Neural cell (in vitro differentiated cells): ENCODE measurements around the gene TNS4. TPM values are rescaled to one million over a fixed set of nuclear protein-coding genes. Genes with fewer than 3 reads are reported as not detected.

Source experiments
- H2AFZ ChIP-seq: fragments of 200-600, 300-800 bp; sonication (generic), shearing (Covaris generic); 2 replicates; pipeline ENCODE4 v1.6.0; 2014; ENCODE audit warnings: low read depth, mild to moderate bottlenecking, antibody characterized with exemption, low read length, moderate library complexity
- H3F3A ChIP-seq: fragments of 200-600 bp; shearing (Covaris generic); 2 replicates; pipeline ENCODE4 v1.6.1; 2016; ENCODE audit warnings: mild to moderate bottlenecking, moderate library complexity, mixed read lengths, antibody characterized with exemption, low read length; ENCODE audit not compliant: insufficient read depth, poor library complexity, severe bottlenecking
- H3K27ac ChIP-seq: fragments of 200-600, 300-800 bp; sonication (generic), shearing (Covaris generic); 2 replicates; pipeline ENCODE4 v1.5.1; 2014; ENCODE audit warnings: mild to moderate bottlenecking, low read length, moderate library complexity
- H3K27me3 ChIP-seq: fragments of 300-800, 200-600 bp; sonication (generic), shearing (Covaris generic); 2 replicates; pipeline ENCODE4 v1.6.0; 2014; ENCODE audit warnings: mild to moderate bottlenecking, low read depth, low read length, moderate library complexity; ENCODE audit not compliant: insufficient read depth
- H3K36me3 ChIP-seq: fragments of 300-800, 200-600 bp; sonication (generic), shearing (Covaris generic); 2 replicates; pipeline ENCODE4 v1.5.1; 2014; ENCODE audit warnings: mild to moderate bottlenecking, antibody characterized with exemption, low read length, moderate library complexity; ENCODE audit not compliant: insufficient read depth
- H3K4me2 ChIP-seq: fragments of 300-800, 200-600 bp; sonication (generic), shearing (Covaris generic); 2 replicates; pipeline ENCODE4 v1.6.0; 2014; ENCODE audit warnings: mild to moderate bottlenecking, low read length
- H3K4me3 ChIP-seq: fragments of 300-800, 200-600 bp; sonication (generic), shearing (Covaris generic); 2 replicates; pipeline ENCODE4 v1.5.1; 2014; ENCODE audit warnings: mild to moderate bottlenecking, low read length, moderate library complexity
- H3K79me2 ChIP-seq: fragments of 200-600 bp; shearing (Covaris generic); replicated peaks from 2 replicates; pipeline ENCODE4 v1.6.0; 2014; ENCODE audit warnings: mild to moderate bottlenecking, low read length, moderate library complexity; ENCODE audit not compliant: insufficient read depth
- H3K9ac ChIP-seq: fragments of 300-800, 200-600 bp; sonication (generic), shearing (Covaris generic); 2 replicates; pipeline ENCODE4 v1.6.1; 2016; ENCODE audit warnings: mild to moderate bottlenecking, low read length, mixed read lengths
- H3K9me2 ChIP-seq: fragments of 200-600 bp; shearing (Covaris generic); 2 replicates; pipeline ENCODE4 v1.6.1; 2016; ENCODE audit warnings: mild to moderate bottlenecking, low read length, mixed read lengths; ENCODE audit not compliant: insufficient read depth
- H3K9me3 ChIP-seq: fragments of 200-600, 300-800 bp; sonication (generic), shearing (Covaris generic); 2 replicates; pipeline ENCODE4 v1.6.1; 2016; ENCODE audit warnings: mild to moderate bottlenecking, mixed run types, low read length, moderate library complexity, mixed read lengths
- H4K20me1 ChIP-seq: fragments of 200-600 bp; shearing (Covaris generic); 2 replicates; pipeline ENCODE4 v1.6.1; 2016; ENCODE audit warnings: mild to moderate bottlenecking, mixed run types; ENCODE audit not compliant: insufficient read depth
- EP300 ChIP-seq: fragments of 450-650 bp; conservative IDR thresholded peaks from 2 replicates; pipeline ENCODE4 v1.6.1; 2014; ENCODE audit warnings: antibody characterized with exemption, mild to moderate bottlenecking, moderate library complexity; ENCODE audit not compliant: poor library complexity, severe bottlenecking
- EZH2 ChIP-seq: fragments of 200-600, 300-800 bp; shearing (Covaris generic), sonication (generic); IDR thresholded peaks from 2 replicates; pipeline ENCODE4 v1.6.1; 2014; ENCODE audit warnings: antibody characterized with exemption, low read length, borderline replicate concordance, mild to moderate bottlenecking; ENCODE audit not compliant: insufficient read depth, poor library complexity, severe bottlenecking
- MXI1 ChIP-seq: fragments of 450-650 bp; conservative IDR thresholded peaks from 2 replicates; pipeline ENCODE4 v1.6.1; 2014; ENCODE audit warnings: antibody characterized with exemption, mild to moderate bottlenecking; ENCODE audit not compliant: poor library complexity, severe bottlenecking
- POLR2AphosphoS5 ChIP-seq: IDR thresholded peaks from 2 replicates; pipeline ENCODE4 v1.6.1; 2012
- RAD21 ChIP-seq: fragments of 450-650 bp; conservative IDR thresholded peaks from 2 replicates; pipeline ENCODE4 v1.6.1; 2014; ENCODE audit warnings: antibody characterized with exemption, mild to moderate bottlenecking, moderate library complexity
- SMC3 ChIP-seq: fragments of 450-650 bp; conservative IDR thresholded peaks from 2 replicates; pipeline ENCODE4 v1.6.1; 2014; ENCODE audit warnings: antibody characterized with exemption, mild to moderate bottlenecking, moderate library complexity; ENCODE audit not compliant: poor library complexity
- TAF1 ChIP-seq: IDR thresholded peaks from 2 replicates; pipeline ENCODE4 v1.6.1; 2012; ENCODE audit warnings: low read depth
- polyA plus RNA-seq: library from polyadenylated mRNA; depleted of rRNA; stranded (reverse); fragments of >200 nt; gene quantifications from 2 replicates; pipeline ENCODE4 v1.2.3, GENCODE V29; 2014
- TF ChIP-seq, protein P1 (sequence below): IDR thresholded peaks from 2 replicates; pipeline ENCODE4 v1.6.1; 2012; ENCODE audit warnings: borderline replicate concordance
- TF ChIP-seq, protein P2 (sequence below): fragments of 450-650 bp; IDR thresholded peaks from 2 replicates; pipeline ENCODE4 v1.5.1; 2014; ENCODE audit warnings: antibody characterized with exemption, mild to moderate bottlenecking, moderate library complexity; ENCODE audit not compliant: poor library complexity, severe bottlenecking

TNS4 gene
- polyA plus RNA-seq, 1 donor from 2014 or later, result not detected

DNA sequence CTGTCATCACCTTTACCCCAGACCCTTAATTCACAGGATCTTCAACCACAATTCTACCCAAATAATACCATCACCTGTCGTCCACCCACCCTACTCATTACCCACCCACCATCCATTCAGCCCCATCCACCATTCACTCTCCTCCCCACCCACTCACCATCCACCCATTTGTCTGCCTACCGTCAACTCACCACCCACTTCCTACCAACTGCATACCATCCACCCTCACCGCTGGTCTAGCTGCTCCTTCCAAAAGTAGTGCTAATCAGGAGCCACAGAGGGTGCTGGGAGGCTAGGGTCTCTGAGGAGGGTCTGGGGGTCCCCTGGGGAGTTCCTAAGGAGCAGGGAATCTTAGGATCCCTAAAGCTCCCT lies 70.2 kb downstream of the TNS4 start:
- H3K27me3 ChIP-seq, result no peaks in the 10 kb centered on the region
- no peaks in the 10 kb centered on the region for H3K9me2 ChIP-seq
- no peak overlapping the region for H2AFZ ChIP-seq
- H4K20me1 ChIP-seq, result no peaks in the 10 kb centered on the region
- no peak overlapping the region for H3K9ac ChIP-seq
- no peak overlapping the region for H3K4me3 ChIP-seq
- H3K27ac ChIP-seq, result no peak overlapping the region
- no peaks in the 10 kb centered on the region for H3K9me3 ChIP-seq
- no peak overlapping the region for H3K4me2 ChIP-seq
- no peaks in the 10 kb centered on the region for H3K36me3 ChIP-seq
- no peaks in the 10 kb centered on the region for H3F3A ChIP-seq
- no peaks in the 10 kb centered on the region for H3K79me2 ChIP-seq
- TF ChIP-seq EP300 (no peak), POLR2AphosphoS5 (no peak)
- TF ChIP-seq, protein P1, sequence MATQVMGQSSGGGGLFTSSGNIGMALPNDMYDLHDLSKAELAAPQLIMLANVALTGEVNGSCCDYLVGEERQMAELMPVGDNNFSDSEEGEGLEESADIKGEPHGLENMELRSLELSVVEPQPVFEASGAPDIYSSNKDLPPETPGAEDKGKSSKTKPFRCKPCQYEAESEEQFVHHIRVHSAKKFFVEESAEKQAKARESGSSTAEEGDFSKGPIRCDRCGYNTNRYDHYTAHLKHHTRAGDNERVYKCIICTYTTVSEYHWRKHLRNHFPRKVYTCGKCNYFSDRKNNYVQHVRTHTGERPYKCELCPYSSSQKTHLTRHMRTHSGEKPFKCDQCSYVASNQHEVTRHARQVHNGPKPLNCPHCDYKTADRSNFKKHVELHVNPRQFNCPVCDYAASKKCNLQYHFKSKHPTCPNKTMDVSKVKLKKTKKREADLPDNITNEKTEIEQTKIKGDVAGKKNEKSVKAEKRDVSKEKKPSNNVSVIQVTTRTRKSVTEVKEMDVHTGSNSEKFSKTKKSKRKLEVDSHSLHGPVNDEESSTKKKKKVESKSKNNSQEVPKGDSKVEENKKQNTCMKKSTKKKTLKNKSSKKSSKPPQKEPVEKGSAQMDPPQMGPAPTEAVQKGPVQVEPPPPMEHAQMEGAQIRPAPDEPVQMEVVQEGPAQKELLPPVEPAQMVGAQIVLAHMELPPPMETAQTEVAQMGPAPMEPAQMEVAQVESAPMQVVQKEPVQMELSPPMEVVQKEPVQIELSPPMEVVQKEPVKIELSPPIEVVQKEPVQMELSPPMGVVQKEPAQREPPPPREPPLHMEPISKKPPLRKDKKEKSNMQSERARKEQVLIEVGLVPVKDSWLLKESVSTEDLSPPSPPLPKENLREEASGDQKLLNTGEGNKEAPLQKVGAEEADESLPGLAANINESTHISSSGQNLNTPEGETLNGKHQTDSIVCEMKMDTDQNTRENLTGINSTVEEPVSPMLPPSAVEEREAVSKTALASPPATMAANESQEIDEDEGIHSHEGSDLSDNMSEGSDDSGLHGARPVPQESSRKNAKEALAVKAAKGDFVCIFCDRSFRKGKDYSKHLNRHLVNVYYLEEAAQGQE, result no peak
- TF ChIP-seq, protein P2, sequence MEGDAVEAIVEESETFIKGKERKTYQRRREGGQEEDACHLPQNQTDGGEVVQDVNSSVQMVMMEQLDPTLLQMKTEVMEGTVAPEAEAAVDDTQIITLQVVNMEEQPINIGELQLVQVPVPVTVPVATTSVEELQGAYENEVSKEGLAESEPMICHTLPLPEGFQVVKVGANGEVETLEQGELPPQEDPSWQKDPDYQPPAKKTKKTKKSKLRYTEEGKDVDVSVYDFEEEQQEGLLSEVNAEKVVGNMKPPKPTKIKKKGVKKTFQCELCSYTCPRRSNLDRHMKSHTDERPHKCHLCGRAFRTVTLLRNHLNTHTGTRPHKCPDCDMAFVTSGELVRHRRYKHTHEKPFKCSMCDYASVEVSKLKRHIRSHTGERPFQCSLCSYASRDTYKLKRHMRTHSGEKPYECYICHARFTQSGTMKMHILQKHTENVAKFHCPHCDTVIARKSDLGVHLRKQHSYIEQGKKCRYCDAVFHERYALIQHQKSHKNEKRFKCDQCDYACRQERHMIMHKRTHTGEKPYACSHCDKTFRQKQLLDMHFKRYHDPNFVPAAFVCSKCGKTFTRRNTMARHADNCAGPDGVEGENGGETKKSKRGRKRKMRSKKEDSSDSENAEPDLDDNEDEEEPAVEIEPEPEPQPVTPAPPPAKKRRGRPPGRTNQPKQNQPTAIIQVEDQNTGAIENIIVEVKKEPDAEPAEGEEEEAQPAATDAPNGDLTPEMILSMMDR, result no peak

DNA sequence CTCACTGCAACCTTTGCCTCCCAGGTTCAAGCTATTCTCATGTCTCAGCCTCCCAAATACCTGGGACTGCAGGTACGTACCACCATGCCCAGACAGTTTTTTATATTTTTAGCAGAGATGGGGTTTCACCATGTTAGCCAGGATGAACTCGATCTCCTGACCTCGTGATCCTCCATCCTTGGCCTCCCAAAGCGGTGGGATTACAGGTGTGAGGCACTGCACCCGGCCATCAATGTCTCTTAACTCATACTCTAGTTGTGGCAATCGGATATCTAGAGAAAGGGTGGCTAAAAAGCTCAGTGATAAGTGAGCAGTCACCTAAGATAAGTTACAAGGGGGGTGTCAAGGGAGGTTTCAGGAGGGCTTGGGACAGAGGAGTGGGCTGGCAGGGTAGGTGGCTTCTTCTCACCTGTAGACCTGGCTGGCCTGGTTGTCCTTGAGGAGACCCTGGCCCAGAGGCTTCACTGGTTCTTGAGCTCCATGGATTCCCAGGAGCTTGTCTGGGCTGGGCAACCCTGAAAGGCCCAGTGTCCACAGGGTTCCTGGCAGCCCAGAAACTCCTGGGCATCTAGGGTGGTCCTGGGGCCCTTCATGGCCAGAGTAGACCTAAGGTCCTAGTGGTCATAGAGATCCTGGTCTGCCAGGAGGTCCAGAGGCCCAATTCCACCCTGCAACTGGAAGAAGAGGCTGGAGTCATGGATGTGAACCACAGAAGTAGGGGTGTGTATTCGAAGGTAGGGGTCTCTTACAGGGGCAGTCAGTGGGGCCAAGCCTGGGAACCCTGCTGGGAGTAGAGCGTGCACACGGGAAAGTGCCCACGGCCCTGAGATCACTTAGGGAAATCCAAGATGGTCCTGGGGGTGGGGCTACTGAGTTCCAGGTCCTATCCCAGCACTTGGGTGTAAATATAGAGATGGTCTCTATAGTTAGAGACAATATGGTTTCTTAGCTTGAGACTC lies 70.9 kb downstream of the TNS4 start:
- no peaks in the 10 kb centered on the region for H3K36me3 ChIP-seq
- H3K9me3 ChIP-seq, result no peaks in the 10 kb centered on the region
- TF ChIP-seq SMC3 (no peak), RAD21 (no peak), EP300 (no peak), MXI1 (no peak), EZH2 (no peak), TAF1 (no peak), POLR2AphosphoS5 (no peak)
- TF ChIP-seq, protein P1, result no peak
- TF ChIP-seq, protein P2, result no peak
- H3K27me3 ChIP-seq, result no peaks in the 10 kb centered on the region
- H3K9ac ChIP-seq, result no peak overlapping the region
- H3K4me2 ChIP-seq, result no peak overlapping the region
- H3K79me2 ChIP-seq, result no peaks in the 10 kb centered on the region
- no peak overlapping the region for H3K4me3 ChIP-seq
- H3K27ac ChIP-seq, result no peak overlapping the region
- H3K9me2 ChIP-seq, result no peaks in the 10 kb centered on the region
- H3F3A ChIP-seq, result no peaks in the 10 kb centered on the region
- H2AFZ ChIP-seq, result no peak overlapping the region
- H4K20me1 ChIP-seq, result no peaks in the 10 kb centered on the region
